Lower leg skin (tissue), 4 donors: ENCODE data around the gene DNAJC17. TPM values are rescaled to one million over a fixed set of nuclear protein-coding genes. Genes with fewer than 3 reads are reported as not detected.

Experiments
- DNase-seq, 2 donors: peaks; one replicate each; pipeline ENCODE4 v3.0.0-alpha.2; 2019; ENCODE audit warnings: low spot score in 2 of 2
- H3K4me3 ChIP-seq: fragments of 200-600 bp; sonication (generic); 2 replicates; pipeline ENCODE4 v1.5.1; 2017; ENCODE audit warnings: mild to moderate bottlenecking, low read depth; ENCODE audit not compliant: poor library complexity, severe bottlenecking
- CTCF ChIP-seq, 3 donors: fragments of 450-650 bp; IDR thresholded peaks; one replicate each; pipeline ENCODE4 v1.5.1; 2016; ENCODE audit warnings: antibody characterized with exemption in 3 of 3, mild to moderate bottlenecking in 3 of 3, moderate library complexity in 2 of 3
- POLR2A ChIP-seq, 2 donors: fragments of 450-650 bp; IDR thresholded peaks; one replicate each; pipeline ENCODE4 v1.6.1; 2016 to 2017; ENCODE audit warnings: antibody characterized with exemption in 2 of 2, mild to moderate bottlenecking in 1 of 2, moderate library complexity in 1 of 2
- WGBS, 2 donors: methylation state at CpG; one replicate each; pipeline ENCODE4 v1.1.5; 2018; 5-methylcytosine and 5-hydroxymethylcytosine counted together
- intact Hi-C: fragments of 100-400 bp; cut with DNase I; formaldehyde crosslinking; loops from one replicate; pipeline ENCODE4 v1.15.0; 2023; ENCODE audit warnings: low total_unique reads
- total RNA-seq, 4 donors: library from RNA; depleted of rRNA; stranded (reverse); fragments of >200 nt; gene quantifications; one replicate each; pipeline ENCODE4 v1.1.0, GENCODE V29; 2016

Gene DNAJC17
- total RNA-seq, 4 donors from 2014 or later = 16.5 to 53.1 (median 29.3) TPM

DNA sequence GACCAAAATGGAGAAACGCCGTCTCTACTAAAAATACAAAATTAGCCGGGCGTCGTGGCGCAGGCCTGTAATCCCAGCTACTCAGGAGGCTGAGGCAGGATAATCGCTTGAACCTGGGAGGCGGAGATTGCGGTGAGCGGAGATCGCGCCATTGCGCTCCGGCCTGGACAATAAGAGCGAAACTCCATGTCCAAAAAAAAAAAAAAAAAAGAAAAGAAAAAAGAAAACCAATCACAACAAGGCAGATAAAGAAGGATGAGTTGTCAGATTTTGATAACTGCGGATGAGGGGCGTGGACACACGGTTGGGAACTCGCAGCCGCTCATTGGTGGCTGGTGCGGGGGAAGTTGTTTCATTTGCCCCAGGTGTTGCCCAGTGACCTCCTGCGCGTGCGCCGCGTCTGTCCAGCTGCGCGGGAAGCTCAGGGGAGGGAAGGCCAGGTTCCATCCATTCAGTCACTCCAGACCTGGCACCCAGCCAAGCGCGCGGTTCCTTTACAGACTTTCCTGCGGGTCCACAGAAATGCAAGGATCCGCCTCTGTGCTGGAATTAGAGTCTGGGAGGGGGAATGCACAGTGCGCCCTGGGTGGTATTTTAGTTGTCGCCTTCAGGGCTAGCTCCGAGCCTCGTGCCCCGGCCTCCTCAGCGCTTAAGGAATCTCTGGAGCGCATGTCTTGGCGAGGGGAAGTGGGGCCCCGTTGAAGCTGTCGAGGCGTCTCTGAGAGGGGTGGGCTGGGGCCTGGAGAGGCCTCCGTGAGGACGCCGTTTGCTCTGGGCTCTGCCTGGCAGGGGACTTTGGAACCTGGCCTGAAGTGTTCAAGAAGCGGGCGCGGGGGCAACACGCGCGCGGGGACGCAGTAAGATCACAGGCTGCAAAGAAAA lies 44.1 kb downstream of the DNAJC17 start:
- peak overlapping the region; percentile 11 for H3K4me3 ChIP-seq
- DNase-seq = peak; percentile 58 to 95
- 27 to 31% methylated on average over 55 of the region's 55 CpGs for WGBS, 2 donors
- no peak for TF ChIP-seq POLR2A (IDR thresholded peaks at IDR 0.05)
- intact Hi-C loops = no loop called here

DNA sequence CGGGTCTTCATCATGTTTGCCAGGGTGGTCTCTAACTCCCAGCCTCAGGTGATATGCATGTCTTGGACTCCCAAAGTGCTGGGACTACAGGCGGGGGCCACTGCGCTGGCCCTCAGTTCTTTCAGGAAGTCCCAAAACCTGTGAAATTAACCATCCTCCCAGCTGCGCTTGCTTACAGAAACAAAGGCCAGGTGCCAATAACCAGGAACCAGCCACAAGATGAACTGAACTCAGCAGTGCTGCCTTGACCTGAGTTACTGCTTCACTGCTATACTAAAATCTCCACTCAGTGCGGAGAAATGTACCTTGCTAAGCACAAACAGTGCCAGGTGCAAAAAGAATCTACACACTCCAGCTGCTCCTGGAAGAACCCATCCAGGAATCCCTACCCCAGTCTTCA lies 47.3 kb downstream of the DNAJC17 start:
- 89 to 94% methylated on average over 5 of the region's 5 CpGs for WGBS, 2 donors
- no peak overlapping the region for H3K4me3 ChIP-seq
- DNase-seq = no peak
- intact Hi-C loops = no loop called here
- TF ChIP-seq POLR2A (IDR thresholded peaks at IDR 0.05) = no peak
- no peak for TF ChIP-seq CTCF (IDR thresholded peaks at IDR 0.05)

- no peak overlapping the region for H3K4me3 ChIP-seq
- intact Hi-C loops = no loop called here
- WGBS, 2 donors = 40 to 42% methylated on average over 6 of the region's 6 CpGs
- TF ChIP-seq POLR2A (IDR thresholded peaks at IDR 0.05) (no peak), CTCF (IDR thresholded peaks at IDR 0.05) (no peak)
- DNase-seq = no peak
Observed at GRCh38 chr15:40756938-40757337, 50.3 kb downstream of the DNAJC17 start.

- no peak overlapping the region for H3K4me3 ChIP-seq
- DNase-seq = no peak
- 60 to 64% methylated on average over 10 of the region's 10 CpGs for WGBS, 2 donors
- TF ChIP-seq CTCF (IDR thresholded peaks at IDR 0.05) (no peak), POLR2A (IDR thresholded peaks at IDR 0.05) (no peak)
- intact Hi-C loops = no loop called here
Observed at GRCh38 chr15:40755812-40756208, 51.5 kb downstream of the DNAJC17 start.

DNA sequence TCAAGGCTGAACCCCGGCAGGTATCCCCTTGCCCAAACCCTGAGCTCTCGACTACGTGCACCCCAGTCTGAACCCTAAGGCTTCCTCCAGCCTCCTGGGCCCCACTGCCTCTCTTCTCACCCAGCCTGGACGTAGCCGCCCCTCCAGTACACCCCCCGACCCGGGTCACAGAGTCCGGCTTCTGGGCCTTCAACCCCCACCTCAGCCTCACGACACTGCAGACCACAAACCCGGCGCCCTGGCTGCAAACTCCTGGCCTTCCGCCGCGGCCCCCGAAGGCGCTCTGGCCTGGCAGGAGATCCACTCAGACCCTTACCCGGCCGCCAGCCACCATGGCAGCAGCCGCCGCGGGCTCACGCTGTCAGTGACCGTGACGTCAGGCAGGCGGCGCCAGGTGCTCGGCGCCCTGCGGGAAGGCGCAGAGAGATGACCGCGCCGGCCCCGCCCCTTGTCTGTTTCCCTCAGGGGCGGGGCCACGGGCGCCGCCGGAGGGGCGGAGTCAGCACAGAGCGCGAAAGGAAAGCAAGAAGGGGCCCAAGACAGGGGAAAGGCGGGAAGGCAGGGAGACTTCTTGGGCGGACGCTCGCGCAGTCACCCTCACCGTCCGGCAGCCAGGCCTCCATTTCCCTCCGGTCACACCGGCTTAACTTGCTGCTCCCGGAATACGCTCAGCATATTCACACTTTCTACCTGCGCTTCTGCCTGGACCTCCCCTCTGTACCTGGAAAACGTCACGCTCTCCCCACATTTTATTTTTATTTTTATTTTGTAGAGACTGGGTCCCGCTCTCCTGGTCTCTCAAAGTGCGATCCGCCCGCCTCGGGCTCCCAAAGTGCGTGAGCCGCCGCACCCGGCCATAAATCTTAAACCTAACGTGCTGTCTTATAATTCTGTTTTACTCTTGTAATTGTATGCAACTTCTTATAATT lies 52.1 kb downstream of the DNAJC17 start, which contains the start of gene RMDN3:
RMDN3 (minus strand) TSS at position 372 of the 929 bp plus-strand sequence. CDS start 471 bp downstream, outside the sequence.
- peak; percentile 85 to 98 for DNase-seq
- H3K4me3 ChIP-seq = peak within 1 kb of the TSS; percentile 83
- TF ChIP-seq CTCF (IDR thresholded peaks at IDR 0.05) = peak in 1 of 3 donors; percentile 9
- no peak for TF ChIP-seq POLR2A (IDR thresholded peaks at IDR 0.05)
- intact Hi-C loops = no loop called here
- WGBS, 2 donors = 1% methylated on average over 54 to 62 of the region's 66 CpGs

- no peak for TF ChIP-seq POLR2A (IDR thresholded peaks at IDR 0.05)
- no peak for TF ChIP-seq CTCF (IDR thresholded peaks at IDR 0.05)
- peak overlapping the region; percentile 83 for H3K4me3 ChIP-seq
- WGBS, 2 donors = 0% methylated on average over 6 to 17 of the region's 22 CpGs
- no peak for DNase-seq
- intact Hi-C loops = no loop called here
Observed at GRCh38 chr15:40754574-40754882, 52.7 kb downstream of the DNAJC17 start.
